Measurements from ENCODE around the gene LYSMD4.

The LYSMD4 gene

GRCh38 chr15:99731336-99732123 is 1.7 kb downstream of the LYSMD4 start:
- no peak for DNase-seq

- DNase-seq = no peak
Observed at GRCh38 chr15:99729920-99730319, 3.3 kb downstream of the LYSMD4 start.

- DNase-seq = no peak
Observed at GRCh38 chr15:99729327-99729726, 3.9 kb downstream of the LYSMD4 start.

- no peak for DNase-seq
Observed at GRCh38 chr15:99728916-99729315, 4.3 kb downstream of the LYSMD4 start.

GRCh38 chr15:99727733-99728132 is 5.5 kb downstream of the LYSMD4 start:
- DNase-seq = no peak

- no peak for DNase-seq
Observed at GRCh38 chr15:99727330-99727729, 5.9 kb downstream of the LYSMD4 start.

GRCh38 chr15:99726333-99726732 is 6.9 kb downstream of the LYSMD4 start:
- DNase-seq = no peak

GRCh38 chr15:99722406-99722805 is 10.8 kb downstream of the LYSMD4 start:
- no peak for DNase-seq

GRCh38 chr15:99721896-99722295 is 11.3 kb downstream of the LYSMD4 start:
- no peak for DNase-seq

GRCh38 chr15:99721104-99721778 is 12.0 kb downstream of the LYSMD4 start:
- DNase-seq = no peak

- DNase-seq = no peak
Observed at GRCh38 chr15:99720533-99720932, 12.7 kb downstream of the LYSMD4 start.

- no peak for DNase-seq
Observed at GRCh38 chr15:99719096-99719541, 14.1 kb downstream of the LYSMD4 start.

- DNase-seq = no peak
Observed at GRCh38 chr15:99718421-99718820, 14.8 kb downstream of the LYSMD4 start.

GRCh38 chr15:99717161-99718009 is 15.9 kb downstream of the LYSMD4 start:
- no peak for DNase-seq

GRCh38 chr15:99716540-99717095 is 16.6 kb downstream of the LYSMD4 start:
- DNase-seq = no peak

GRCh38 chr15:99712415-99712814 is 20.8 kb downstream of the LYSMD4 start:
- DNase-seq = no peak

- no peak for DNase-seq
Observed at GRCh38 chr15:99711625-99712024, 21.6 kb downstream of the LYSMD4 start.

- no peak for DNase-seq
Observed at GRCh38 chr15:99709243-99709986, 23.8 kb downstream of the LYSMD4 start.

- DNase-seq = no peak
Observed at GRCh38 chr15:99708563-99708962, 24.7 kb downstream of the LYSMD4 start.

- no peak for DNase-seq
Observed at GRCh38 chr15:99707473-99708270, 25.6 kb downstream of the LYSMD4 start.

- DNase-seq = no peak
Observed at GRCh38 chr15:99706557-99707303, 26.5 kb downstream of the LYSMD4 start.
